SH-SY5Y (cell line): Measurements from ENCODE around the gene ARRDC5.

Experiments used
- GATA2 ChIP-seq: IDR thresholded peaks from 2 replicates; pipeline ENCODE4 v1.6.1; 2011; ENCODE audit warnings: mild to moderate bottlenecking, low read depth, low read length
- GATA3 ChIP-seq: IDR thresholded peaks from 2 replicates; pipeline ENCODE4 v1.6.1; 2011; ENCODE audit warnings: low read depth, mild to moderate bottlenecking, low read length, moderate library complexity

GRCh38 chr19:4930664-4931063 lies 28.0 kb upstream of the ARRDC5 start:
- TF ChIP-seq GATA3 (no peak), GATA2 (no peak)
